H1 (cell line): ENCODE data around the gene OGFOD3. TPM values are rescaled to one million over a fixed set of nuclear protein-coding genes. Genes with fewer than 3 reads are reported as not detected.

ENCODE experiments used
- EGR1 ChIP-seq: IDR thresholded peaks from 2 replicates; pipeline ENCODE4 v1.6.1; 2011; ENCODE audit warnings: low read depth, low read length, borderline replicate concordance
- FOSL1 ChIP-seq: IDR thresholded peaks from 2 replicates; pipeline ENCODE4 v1.6.1; 2011; ENCODE audit warnings: mild to moderate bottlenecking, low read depth, low read length, moderate library complexity; ENCODE audit not compliant: insufficient read depth
- JUND ChIP-seq: IDR thresholded peaks from 2 replicates; pipeline ENCODE4 v1.6.1; 2011; ENCODE audit warnings: mild to moderate bottlenecking, improper control_type of control experiment, low read length
- KDM1A ChIP-seq: fragments of 200-600, 300-600 bp; sonication (generic); IDR thresholded peaks from 2 replicates; pipeline ENCODE4 v1.7.1; 2016; ENCODE audit warnings: mild to moderate bottlenecking, low read length, borderline replicate concordance
- POU5F1 ChIP-seq: IDR thresholded peaks from 2 replicates; pipeline ENCODE4 v1.6.1; 2011; ENCODE audit warnings: low read depth, mild to moderate bottlenecking, low read length, moderate library complexity
- TCF12 ChIP-seq: IDR thresholded peaks from 2 replicates; pipeline ENCODE4 v1.6.1; 2011; ENCODE audit warnings: low read depth, mild to moderate bottlenecking, low read length
- TEAD4 ChIP-seq: IDR thresholded peaks from 2 replicates; pipeline ENCODE4 v1.6.1; 2012; ENCODE audit warnings: low read depth, low read length, inconsistent platforms, mixed read lengths
- polyA plus RNA-seq, 7 experiments: library from polyadenylated mRNA; depleted of rRNA in 3 of 7; stranded (reverse) in 5 of 7; unstranded in 2 of 7; fragments of >200 nt in 5 of 7; fragments of 200-250 nt in 2 of 7; gene quantifications; 1 replicate in 5 of 7; 2 replicates in 1 of 7; 4 replicates in 1 of 7; pipeline versions ENCODE4 v1.2.1 to v1.2.3, GENCODE V29; 2011 to 2013; ENCODE audit warnings: missing spikeins in 2 of 7, mixed read lengths in 2 of 7
- total RNA-seq: library from RNA; stranded (reverse); fragmentation: NEBNext Ultra II Directional; extraction: Animal tissue kit (Norgen Biotek cat#: 25700); gene quantifications from 2 replicates; pipeline ENCODE4 v1.2.1, GENCODE V29; 2021
- TF ChIP-seq, protein P1 (sequence below): IDR thresholded peaks from 2 replicates; pipeline ENCODE4 v1.6.1; 2012; ENCODE audit warnings: inconsistent platforms

OGFOD3 gene
- total and polyA plus RNA-seq, 2 of the 8 experiments (the other 6 are each of a cell fraction or from before 2014, with no cell fraction given): 21.1 to 21.8 TPM

DNA sequence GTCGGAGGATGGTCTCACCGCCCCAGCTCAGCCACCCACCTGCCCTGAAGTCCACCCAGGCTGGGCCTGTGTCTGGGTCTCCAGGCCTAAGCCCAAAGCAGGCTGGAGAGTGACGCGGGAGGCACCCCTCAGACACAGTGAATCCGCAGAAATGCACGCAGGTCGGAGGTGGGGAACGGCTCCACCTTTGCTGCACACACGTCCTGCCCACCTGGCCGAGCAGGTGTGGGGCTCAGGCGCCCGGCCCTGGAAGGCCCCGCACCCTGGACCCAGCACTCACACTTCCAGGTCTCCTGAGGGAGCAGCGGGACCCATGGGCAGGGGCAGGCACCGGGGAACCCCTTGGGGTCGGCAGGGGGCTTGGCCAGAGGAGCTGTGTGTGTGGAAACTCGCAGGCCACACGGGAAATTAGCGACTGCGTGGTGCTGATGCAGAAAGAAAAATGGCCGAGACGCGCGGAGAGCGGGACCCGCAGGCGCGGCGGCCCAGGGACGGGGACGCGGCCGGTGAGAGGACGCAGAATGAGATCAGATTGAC, 21.5 kb upstream of the OGFOD3 start (continued):
- TF ChIP-seq KDM1A (no peak), JUND (no peak), POU5F1 (no peak), TCF12 (no peak), TEAD4 (no peak), FOSL1 (no peak), EGR1 (no peak)
- TF ChIP-seq, protein P1, sequence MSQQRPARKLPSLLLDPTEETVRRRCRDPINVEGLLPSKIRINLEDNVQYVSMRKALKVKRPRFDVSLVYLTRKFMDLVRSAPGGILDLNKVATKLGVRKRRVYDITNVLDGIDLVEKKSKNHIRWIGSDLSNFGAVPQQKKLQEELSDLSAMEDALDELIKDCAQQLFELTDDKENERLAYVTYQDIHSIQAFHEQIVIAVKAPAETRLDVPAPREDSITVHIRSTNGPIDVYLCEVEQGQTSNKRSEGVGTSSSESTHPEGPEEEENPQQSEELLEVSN: no peak
